ENCODE measurements around the gene COL4A1.

COL4A1 gene

DNA sequence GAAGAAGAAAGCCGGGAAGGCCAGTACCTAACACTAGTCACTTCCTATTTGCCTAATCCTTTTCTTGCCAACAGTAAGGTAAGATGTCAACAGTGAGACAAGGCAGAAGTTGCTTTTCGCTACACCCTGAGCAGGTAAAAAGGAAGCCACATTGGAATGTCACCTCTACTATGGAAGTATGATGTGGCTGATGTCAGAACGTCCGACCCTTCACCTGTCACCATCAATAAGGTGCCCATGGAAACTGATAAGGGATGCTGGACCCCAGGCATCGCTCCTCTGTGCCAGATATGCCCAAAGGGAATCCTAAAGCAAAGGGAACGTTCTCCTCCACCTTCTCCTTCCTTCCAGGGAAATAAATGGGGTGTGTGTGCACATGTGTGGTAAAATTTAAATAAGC is 34.3 kb downstream of the COL4A1 start:
- DNase-seq: no peak

DNA sequence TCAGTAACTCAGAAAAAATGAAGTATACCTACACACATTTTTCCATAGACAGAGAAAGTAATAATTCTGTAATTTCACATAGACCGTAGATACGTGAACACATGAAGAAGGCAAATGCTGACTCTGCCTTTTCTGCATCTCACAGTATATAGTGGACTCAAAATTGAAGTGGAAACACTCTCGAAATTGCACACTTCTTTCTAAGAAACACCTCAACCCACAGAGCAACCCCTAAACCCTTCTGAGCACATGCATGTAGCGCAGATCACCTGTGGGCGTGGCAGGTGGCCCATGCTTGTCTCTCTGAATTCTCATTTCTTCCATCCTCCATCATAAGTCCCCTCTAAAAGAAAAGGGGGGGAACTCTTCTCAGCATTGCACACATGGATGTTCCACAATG is 34.7 kb downstream of the COL4A1 start:
- no peak for DNase-seq

DNA sequence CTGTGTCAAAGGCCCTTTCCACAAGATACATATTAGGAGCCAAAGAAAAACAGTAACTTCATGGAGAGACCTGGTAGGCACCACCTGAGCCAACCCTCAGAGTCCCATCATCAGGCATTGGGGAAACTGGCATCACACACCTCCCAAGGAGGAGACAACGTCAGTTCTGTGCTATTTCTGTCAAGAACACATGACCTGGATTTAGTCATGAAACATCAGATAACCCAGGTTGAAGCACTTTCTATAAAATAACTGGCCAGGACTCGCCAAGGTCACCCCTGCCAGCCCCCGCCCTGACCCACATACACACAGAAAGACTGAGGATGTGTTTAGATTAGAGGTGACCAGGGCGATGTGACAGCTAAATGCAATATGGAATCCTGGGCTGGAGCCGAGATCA is 35.6 kb downstream of the COL4A1 start:
- no peak for DNase-seq

DNA sequence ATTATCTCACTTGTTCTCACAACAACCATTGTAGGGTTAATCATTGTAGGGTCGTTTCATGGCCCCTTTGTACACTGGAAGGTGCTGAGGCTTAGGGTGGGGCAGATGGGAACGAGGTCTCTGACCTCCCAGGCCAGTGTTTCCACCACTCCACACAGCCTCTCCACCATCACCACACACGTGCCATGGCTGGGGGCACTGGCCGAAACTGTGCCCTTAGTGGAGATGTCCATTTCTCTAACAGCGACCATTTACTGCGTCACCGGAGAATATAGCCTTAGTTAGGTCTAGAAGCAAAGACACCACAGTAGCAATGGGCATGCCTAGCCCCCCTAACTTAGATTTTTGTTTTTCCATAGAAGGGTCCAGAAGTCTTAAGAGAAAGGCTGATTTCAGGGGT is 36.5 kb downstream of the COL4A1 start:
- DNase-seq: no peak

DNA sequence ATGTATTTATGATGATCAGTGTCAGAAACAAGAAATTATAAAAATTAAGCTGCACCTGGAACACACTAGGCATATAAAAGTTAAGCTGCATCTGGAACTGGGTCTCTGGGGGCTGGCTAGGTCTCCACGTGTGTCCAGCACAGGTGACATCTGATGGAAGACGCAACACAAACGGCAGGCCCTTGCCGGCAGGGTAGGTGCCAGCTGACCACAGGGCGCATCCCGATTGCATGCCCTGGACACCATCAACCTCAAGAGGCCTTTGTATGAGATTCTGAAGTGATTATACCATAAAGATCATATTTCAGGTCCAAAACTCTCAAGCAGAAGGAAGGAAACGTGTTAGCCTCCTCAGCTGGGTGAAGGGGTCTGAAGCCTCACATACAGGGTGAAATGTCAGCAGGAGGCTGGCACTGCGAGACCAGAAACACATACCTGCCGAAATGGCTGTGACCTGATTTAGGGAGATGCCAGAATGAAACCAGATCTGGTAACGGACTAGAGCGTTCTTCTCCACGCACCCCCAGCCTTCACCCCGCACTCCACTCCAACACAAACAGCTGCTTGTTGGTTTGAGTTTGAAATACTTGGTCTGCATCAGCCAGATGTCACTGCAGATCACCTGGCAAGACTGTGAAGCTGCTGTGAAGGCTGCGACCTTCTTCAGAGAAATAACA is 37.3 kb downstream of the COL4A1 start:
- DNase-seq: no peak

DNA sequence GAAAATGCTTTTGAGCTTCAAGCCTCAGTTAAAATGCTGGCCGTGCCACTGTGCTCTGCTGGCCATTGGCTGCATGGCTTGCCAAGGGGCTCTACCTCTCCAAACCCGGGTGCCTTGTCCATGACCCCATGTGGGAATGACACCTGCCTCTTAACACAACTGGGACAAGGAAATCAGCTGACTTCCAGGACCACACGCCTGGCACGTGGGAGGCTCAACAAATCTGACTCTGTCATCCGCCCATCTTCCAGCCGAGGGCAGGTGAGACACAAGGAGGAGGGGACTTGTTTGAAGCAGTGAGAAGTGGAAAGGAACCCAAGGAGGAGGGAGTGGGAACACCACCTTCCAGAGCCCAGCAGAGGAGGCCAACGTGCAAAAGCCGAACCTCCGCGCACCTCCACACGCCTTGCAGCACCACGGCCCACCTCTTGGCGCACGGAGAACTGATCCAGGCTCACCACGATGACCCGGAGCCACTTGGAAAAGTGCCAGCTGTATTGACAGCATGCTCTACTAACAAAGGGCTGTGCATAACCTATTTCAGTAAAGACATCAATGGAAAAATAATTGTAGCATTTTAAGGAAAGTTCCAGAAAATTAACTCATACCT is 38.3 kb downstream of the COL4A1 start:
- no peak for DNase-seq

DNA sequence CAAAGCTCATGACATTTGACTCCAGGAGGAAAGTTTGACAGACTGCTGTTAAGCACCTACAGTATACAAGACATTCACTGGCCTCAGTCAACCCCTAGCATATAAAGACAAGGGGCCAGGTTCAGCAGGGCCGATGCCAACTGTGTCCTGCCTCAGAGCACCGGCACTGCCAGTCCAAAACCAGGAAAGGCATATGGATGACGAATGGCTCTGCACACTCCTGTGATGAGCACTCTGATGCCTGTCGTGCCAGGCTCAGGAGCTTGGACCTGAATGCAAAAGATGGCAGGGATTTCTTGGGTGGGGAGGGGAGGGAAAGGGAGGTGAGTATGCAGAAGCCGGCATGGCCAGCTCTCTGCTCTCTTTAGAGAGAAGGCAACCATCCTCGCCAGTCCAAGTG is 38.9 kb downstream of the COL4A1 start:
- DNase-seq: no peak

DNA sequence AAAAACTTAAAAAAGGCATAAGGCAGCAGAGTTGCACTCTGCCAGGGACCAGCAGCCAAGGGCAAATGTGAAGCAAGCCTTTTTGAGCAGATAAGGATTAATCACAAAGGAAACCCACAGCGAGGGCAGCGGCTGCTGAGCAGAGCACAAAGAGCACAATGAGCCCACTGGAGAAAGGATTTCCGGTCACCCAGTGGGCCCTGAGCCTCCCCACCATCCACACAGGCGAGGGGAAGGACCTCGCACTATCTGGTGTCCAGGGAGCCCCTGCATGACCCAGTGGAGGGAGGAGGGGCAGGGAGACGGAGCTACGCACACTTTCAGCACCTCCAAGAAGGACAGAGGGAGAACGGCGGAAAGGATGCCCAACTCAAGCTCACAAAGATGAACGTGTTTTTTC is 40.0 kb downstream of the COL4A1 start:
- no peak for DNase-seq

DNA sequence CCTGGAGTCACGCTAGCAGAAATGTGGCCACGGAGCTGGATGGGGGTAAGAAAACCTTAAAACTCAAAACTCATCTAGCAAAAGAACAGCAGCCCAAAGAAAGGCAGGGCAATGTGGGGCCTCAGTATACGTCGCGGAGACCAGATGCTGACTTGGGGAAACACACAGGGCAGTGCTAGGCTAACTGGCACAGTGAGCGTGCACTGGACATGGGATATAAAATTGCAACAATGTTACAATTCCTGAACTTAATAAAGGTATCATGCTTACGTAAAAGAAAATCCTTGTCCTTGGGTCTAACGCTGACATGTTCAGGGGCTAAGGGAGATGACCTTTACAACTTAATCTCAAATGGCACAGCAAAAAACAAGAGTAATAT is 40.5 kb downstream of the COL4A1 start:
- no peak for DNase-seq

DNA sequence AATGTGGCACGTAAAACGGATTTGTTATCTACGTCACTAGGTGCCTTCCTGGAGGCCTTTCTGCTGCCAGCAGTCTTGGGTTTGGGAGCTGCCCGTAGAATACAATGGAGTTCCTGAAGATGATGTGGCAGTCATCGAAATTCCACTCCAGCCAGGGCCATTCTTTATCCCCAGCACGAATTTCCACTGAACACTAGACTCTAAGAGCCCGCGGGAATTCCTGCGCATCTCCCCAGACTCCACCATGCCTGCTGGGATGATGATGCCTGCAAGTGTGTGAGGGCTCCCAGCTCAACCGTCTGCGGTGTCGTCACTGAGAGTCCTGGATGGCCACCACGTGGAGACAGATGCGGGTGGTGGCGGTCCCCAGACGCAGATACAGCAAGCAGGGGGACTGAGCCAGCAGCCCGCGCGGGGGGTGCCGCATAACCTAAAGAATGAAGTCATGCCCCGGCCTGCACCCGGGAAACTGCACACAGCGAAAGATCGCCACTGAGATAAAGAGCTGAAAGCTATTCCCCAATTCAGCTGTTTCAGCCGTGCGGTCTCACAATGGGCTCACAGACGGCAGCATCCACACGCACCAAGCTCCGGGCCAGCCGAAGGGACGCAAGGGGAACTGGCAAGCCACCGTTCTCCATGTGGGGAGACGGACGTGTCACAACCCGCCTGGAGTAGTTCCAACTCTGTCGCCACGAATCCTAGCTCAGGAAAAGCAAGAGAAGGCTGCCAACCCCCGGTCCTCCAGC is 41.1 kb downstream of the COL4A1 start:
- no peak for DNase-seq

DNA sequence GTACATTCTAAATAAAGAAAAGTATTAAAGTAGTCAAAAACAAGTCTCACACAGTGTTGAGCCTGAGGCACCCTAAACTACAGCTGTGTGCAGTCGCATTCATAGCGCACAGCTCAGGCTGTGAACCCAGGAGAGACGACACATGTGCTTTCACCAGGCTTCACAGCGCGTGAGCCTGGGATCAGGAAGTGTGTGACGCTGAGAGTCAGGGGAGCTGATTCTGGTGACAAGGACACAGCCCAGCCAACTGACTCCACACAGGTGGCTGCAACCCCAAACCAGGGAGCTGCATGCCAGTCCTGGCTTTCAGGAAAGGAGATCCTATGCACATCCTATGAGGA is 41.6 kb downstream of the COL4A1 start:
- no peak for DNase-seq

DNA sequence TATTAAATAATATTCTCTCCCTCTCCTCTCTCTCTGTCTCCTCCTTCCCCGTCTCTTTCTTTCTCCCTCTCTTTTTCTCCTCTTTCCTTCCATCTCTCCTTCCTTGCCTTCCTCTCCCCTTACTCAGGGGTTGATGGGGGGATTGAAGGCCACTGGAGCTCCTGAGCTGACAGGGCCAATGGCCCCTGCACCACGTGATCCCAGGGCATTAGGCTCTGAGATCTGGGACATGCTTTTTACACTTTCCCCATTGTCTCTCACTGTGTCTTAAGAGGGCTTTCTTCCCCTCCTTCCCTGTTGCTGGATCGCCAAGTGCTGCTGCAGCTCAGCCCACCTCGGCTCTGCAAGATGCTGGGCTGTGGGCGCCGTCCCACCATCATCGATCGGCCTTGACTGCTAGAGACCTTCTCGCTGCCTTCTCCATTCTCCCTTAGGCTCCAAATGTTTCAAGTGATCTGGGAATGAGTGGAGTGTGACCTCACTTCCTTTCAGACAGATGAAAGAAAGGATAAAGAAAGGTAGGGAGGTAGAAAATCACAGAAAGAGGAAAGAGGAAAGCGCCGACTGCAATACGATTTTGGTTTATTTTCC is 42.2 kb downstream of the COL4A1 start:
- no peak for DNase-seq

DNA sequence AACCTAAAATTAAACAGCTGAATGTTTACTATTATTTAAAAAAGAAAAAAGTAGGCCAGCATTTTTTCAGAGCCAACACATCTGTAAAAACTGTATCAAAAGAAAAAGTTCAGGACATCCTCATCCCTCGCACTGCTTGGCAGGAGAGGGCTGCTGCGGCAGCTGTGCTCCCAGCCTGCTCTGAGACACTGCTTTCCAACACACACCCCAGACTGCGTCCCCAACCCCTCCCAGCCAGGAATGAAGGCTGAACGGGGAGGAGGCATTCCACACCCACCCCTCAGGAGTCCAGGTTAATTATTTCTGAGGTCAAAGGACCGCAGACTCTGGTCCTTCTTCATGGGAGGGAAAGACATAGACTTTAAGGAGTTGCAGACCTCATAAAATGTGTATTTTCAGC is 43.1 kb downstream of the COL4A1 start:
- DNase-seq: no peak

DNA sequence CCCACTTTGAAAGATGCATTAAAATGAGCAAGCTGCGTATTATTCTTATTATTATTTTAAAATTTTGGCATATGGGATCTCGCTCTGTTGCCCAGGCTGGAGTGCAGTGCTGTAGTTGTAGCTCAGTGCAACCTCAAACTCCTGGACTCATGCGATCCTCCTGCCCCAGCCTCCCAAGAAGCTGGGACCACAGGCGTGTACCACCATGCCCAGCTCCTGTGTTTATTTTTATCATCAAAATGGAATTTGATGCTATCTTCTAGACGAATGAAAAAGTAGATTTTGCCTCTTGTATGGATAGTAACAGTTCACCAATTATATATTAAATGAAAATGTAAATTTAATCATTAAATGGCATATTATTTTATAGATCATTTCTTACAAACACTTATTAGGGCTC is 43.6 kb downstream of the COL4A1 start:
- DNase-seq: no peak

DNA sequence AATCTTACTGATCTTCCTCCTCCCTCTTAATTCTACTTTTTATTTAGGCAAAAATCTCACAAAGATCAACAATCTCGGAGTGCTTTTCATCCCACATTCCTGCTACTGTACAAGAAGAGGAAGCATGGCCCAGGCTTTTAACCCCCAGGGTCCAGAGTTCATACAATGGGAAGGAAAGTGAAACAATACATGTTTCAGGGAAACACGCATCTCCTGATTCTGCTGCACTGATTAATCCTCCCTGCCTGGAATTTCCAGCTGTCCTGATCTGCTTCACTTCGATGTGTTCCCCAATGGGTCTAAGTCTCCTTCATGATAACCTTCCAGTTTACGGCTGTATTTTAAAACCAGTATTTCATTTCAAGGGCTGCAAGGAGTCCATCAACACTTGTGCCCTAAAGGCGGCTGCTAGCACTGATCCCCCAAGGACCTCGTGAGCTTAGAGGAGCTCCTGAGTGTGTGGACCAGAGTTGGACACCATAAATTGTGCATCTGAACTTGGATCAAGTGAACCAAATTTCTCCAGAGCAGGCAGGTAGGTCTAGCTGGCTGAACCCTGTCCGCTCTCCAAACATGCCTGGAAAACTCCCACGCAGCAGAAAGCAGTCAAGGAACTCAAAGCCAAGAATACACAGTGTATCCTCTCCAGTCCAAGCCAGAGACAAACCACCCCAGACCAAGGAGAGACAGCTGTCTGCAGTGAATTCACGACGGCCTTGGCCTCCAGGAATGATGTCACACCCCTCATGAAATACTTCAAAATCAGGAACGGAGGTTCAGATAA is 44.3 kb downstream of the COL4A1 start:
- DNase-seq: no peak

DNA sequence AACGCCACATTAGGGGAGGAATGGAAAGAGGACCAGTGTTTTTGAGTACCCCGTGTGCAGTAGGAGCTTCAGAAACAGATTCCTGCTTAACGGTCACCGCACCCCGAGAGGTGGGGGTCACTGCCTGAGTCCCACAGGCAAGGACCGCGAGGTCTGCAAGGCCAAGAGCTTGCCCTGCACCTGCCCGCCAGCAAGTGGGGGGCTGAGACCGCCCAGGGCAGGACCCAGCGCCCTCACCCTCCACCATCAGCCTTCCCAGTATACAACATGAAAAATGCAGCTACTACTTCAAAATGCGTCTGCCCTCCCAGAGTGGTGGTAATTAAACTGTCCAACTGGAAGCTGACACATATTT is 44.9 kb downstream of the COL4A1 start:
- no peak for DNase-seq

DNA sequence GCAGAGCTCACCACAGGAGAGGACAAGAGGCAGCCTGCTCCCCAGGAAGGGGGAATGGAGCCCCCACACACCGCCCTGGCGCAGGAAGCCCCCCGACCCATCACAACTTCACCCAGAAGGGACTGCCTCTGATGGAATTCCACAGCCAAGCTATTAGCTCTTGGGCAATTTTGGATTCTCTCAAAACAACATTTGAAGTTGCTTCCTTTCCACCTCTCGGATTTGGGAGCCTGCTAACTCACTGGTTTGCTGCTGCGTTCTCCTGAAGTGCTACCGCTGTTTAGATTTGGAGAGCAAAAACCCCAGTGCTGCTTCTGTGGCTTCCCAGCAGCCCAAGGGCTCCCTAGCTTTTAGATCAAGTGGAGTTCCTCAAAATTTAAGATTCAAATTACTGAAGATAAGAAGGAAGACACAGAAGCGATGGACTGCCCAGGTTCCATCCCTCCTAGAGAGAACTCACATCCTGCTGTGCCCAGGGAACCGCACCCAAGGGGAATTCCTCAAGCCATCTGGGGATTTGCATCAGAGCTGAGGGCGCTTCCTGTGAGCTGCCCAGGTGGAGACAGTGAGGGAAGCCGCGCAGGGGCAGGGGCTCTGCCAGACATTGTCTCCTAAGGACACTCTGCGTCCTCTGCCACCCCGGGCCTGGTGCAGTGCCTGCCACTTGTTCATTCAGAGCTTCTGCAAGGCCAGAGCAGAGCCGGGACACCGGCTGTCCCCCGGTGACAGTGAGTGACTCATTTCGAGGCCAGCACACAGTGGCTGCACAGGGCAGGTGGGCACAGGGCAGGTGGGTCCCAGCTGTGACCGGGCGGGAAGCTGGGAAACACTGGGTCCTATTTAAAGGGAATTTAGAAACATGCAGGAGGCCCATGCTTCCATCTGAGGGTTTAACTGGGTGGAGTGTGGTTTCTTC is 45.5 kb downstream of the COL4A1 start:
- no peak for DNase-seq

DNA sequence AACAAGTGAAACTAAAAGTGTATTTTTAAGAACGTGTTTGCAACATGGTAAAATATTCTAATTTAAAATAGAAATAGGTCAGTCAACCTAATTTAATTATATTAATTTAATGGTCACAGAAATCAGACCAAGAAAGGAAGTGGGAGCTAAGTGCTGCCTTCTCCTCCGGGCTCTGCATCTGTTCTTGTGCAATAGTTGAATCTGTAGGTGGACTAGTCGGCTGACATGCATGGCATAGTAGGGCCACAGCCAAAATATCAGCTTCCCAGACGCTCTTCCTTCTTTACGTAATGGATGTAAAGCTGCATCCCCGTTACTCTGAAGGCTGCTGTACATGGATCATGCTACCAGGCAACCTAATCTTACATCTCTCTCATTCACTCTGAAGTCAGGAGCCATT is 47.3 kb downstream of the COL4A1 start:
- DNase-seq: no peak

DNA sequence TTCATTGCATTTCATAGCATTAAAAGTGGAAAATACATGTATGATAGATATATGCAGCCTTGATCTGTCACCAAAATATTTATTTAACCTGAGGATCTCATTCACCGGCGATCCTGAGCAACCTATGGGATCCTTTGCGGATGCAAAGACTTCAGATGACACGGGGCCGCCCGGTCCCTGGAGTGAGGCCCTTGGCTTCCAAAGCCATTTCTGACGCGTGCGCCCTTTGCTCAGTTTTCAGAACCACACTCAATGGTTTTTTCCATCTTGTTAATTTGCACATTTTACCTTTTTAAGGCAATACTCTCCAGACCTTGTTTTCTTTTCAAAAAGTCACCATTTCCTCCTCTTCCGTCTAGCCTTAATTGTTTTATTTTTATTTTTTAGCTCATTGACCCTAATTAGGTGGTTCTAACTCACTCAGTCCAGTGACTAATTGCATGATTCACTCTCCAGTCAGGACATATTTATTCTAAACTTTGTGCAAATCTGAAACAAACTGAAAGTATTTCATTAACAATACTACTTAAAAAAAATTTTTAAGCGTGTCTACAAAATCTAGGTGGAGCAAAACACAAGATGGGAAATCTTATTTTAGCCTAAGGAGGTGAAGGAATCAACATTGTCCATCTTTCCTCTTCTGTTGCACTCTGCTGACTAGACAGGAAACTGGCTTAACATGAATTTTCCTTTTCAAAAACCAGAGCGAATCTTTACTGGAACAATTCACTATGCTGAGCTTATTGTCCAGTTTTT is 47.9 kb downstream of the COL4A1 start:
- DNase-seq: no peak

DNA sequence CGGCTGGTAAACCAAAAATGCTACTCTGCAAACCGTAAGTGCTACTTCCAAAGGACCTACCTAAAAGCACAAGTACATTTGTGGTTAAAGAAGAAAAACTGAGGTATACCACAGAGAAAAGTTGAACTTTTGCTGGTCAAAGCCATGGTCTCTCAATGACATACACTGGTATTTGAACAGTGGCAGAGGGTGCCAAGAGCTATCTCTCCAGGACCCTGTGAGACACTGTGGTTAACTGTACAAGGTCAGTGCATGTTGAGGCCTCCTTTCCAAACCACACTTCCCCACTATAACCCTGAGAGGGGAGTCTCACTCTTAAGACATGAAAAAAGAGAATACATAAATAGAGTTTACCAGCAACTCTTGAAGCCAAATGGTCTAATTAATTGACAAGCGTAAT is 49.5 kb downstream of the COL4A1 start:
- no peak for DNase-seq

DNA sequence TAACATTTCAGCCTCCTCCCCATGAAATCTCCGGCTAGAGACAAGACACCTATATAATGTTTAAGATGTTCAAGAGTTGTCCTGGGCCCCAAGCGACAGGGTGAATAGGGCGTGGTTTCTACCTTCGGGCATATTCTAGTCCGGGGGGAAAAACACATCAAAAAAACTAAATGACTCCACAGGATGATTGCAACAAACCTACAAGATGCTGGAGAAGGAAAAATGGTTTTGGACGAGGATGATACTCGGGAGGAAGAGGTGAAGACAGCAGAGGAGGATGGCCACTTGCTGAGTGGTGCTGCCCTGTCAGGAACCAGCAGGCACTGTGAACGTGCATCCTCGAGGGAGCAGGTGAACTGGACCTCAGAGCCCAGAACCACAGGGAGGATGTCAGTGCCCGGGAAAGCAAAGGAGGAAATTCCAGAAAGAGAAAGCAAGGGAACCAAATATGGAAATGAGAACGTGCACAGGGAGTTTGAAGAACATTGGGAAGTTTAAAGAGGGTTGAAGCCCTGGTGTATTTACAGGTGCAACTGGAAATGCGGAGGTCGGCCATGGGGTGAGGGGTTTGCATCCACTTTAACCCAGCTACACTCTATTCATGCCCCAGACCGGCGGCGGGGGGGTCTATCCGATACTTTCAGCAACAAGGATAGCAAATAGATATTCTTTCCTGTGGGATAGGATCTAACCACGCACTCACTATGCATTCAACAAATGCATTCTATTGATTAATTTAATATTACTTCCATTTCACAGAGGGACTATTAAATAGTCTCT is 50.6 kb downstream of the COL4A1 start:
- no peak for DNase-seq

All from NCI-H2029 (cell line).